K562 (cell line): ENCODE results near the gene CLIP1. TPM values are rescaled to one million over a fixed set of nuclear protein-coding genes. Genes with fewer than 3 reads are reported as not detected.

Source experiments
- ELF4 ChIP-seq: fragments of 450-650 bp; formaldehyde crosslinking; IDR thresholded peaks from 2 replicates; pipeline ENCODE4 v1.4.0; 2022; ENCODE audit warnings: missing genetic modification characterization
- FOXJ2 ChIP-seq: fragments of 200-800 bp; sonication (Bioruptor generic); IDR thresholded peaks from 2 replicates; pipeline ENCODE4 v1.6.1; 2016; ENCODE audit warnings: missing genetic modification characterization, missing compliant biosample characterization
- HMBOX1 ChIP-seq: sonication (generic); IDR thresholded peaks from 2 replicates; pipeline ENCODE4 v1.6.1; 2016
- KDM2B ChIP-seq: fragments of 250-450 bp; sonication (Bioruptor Pico); IDR thresholded peaks from 2 replicates; pipeline ENCODE4 v1.8.0; 2021; ENCODE audit warnings: mild to moderate bottlenecking, moderate library complexity
- MAFK ChIP-seq: IDR thresholded peaks from 2 replicates; pipeline ENCODE4 v1.6.1; 2011; ENCODE audit warnings: low read length, improper control_type of control experiment
- NBN ChIP-seq: fragments of 450-650 bp; IDR thresholded peaks from 2 replicates; pipeline ENCODE4 v1.6.1; 2016; ENCODE audit warnings: low read depth, mild to moderate bottlenecking
- POLR3G ChIP-seq: IDR thresholded peaks from 2 replicates; pipeline ENCODE4 v1.6.1; 2011; ENCODE audit not compliant: insufficient read length, insufficient replicate concordance; ENCODE audit errors: extremely low read depth
- RHOXF2B ChIP-seq: fragments of 250-450 bp; sonication (Bioruptor Pico); conservative IDR thresholded peaks from 2 replicates; pipeline ENCODE4 v1.5.1; 2021
- SIN3A ChIP-seq, 2 experiments: fragments of 150-350 bp in 1 of 2; IDR thresholded peaks; 2 replicates each; pipeline ENCODE4 v1.6.1; 2011 to 2016; ENCODE audit warnings: borderline replicate concordance in 2 of 2, low read depth in 2 of 2, low read length in 2 of 2, mild to moderate bottlenecking in 2 of 2, moderate library complexity in 2 of 2; ENCODE audit not compliant: control insufficient read depth in 1 of 2
- SMAD2 ChIP-seq: fragments of 150-350 bp; IDR thresholded peaks from 2 replicates; pipeline ENCODE4 v1.6.1; 2014; ENCODE audit warnings: low read depth, mild to moderate bottlenecking, low read length
- SMAD4 ChIP-seq: fragments of 250-450 bp; sonication (Bioruptor Pico); conservative IDR thresholded peaks from 2 replicates; pipeline ENCODE4 v1.8.0; 2021; ENCODE audit warnings: inconsistent platforms, mild to moderate bottlenecking, moderate library complexity
- TCF15 ChIP-seq: fragments of 250-450 bp; sonication (Bioruptor Pico); IDR thresholded peaks from 2 replicates; pipeline ENCODE4 v1.8.0; 2022; ENCODE audit warnings: moderate library complexity, mild to moderate bottlenecking, inconsistent platforms
- THRA ChIP-seq: fragments of 450-650 bp; IDR thresholded peaks from 2 replicates; pipeline ENCODE4 v1.6.1; 2017; ENCODE audit warnings: mild to moderate bottlenecking, moderate library complexity
- ZBTB34 ChIP-seq: fragments of 250-450 bp; sonication (Bioruptor Pico); IDR thresholded peaks from 2 replicates; pipeline ENCODE4 v1.8.0; 2021; ENCODE audit warnings: mild to moderate bottlenecking, moderate library complexity
- ZHX1 ChIP-seq: fragments of 150-350 bp; conservative IDR thresholded peaks from 2 replicates; pipeline ENCODE4 v1.6.1; 2014; ENCODE audit warnings: low read length
- ZNF395 ChIP-seq: fragments of 200-800 bp; sonication (Bioruptor generic); IDR thresholded peaks from 2 replicates; pipeline ENCODE4 v1.6.1; 2017; ENCODE audit warnings: missing genetic modification characterization, missing compliant biosample characterization
- ZNF512 ChIP-seq: IDR thresholded peaks from 2 replicates; pipeline ENCODE4 v1.6.1; 2016; ENCODE audit warnings: missing genetic modification characterization, missing compliant biosample characterization
- polyA plus RNA-seq, 8 experiments: library from polyadenylated mRNA; depleted of rRNA in 4 of 8; stranded (reverse) in 5 of 8; unstranded in 3 of 8; fragments of >200 nt; fragmentation: Nextera tagmentation in 2 of 8; fragmentation: Illumina TruSeq in 1 of 8; extraction: Ambion mirVana in 2 of 8; extraction: Trizol in 1 of 8; gene quantifications; 2 replicates each; pipeline versions ENCODE4 v1.2.1 to v1.2.3, GENCODE V29; 2011 to 2014; ENCODE audit warnings: inconsistent platforms in 1 of 8, missing spikeins in 1 of 8
- total RNA-seq, 7 experiments: library from RNA; depleted of rRNA in 6 of 7; stranded (reverse); fragments of >200 nt in 6 of 7; fragmentation: Illumina TruSeq in 2 of 7; extraction: Trizol in 2 of 7; gene quantifications; 2 replicates each; pipeline versions ENCODE4 v1.2.1 to v1.2.3, GENCODE V29; 2011 to 2021; ENCODE audit warnings: low replicate concordance in 1 of 7

The CLIP1 gene
- total and polyA plus RNA-seq, 9 of the 15 experiments (the other 6 are each of a cell fraction or from before 2014, with no cell fraction given): 5.8 to 33.9 (median 27.6) TPM

- TF ChIP-seq NBN (0 out of 2 replicates have a peak, but pooled peaks have one; percentile 37), HMBOX1 (no peak), POLR3G (no peak), ELF4 (CRISPR knock-in tag) (no peak), ZBTB34 (no peak), RHOXF2B (CRISPR knock-in tag) (no peak), ZNF512 (tag) (0 out of 2 replicates have a peak, but pooled peaks have one; percentile 16), ZHX1 (no peak), SMAD4 (CRISPR knock-in tag) (no peak; the same call in 1 of the 2 replicates), THRA (no peak), KDM2B (peak; percentile 57; the same call in 1 of the 2 replicates), SMAD2 (no peak), MAFK (peak; percentile 87), TCF15 (no peak), ZNF395 (CRISPR knock-in tag) (peak; percentile 85), FOXJ2 (tag) (no peak), SIN3A (IDR thresholded peaks at IDR 0.05; ENCODE audit: borderline replicate concordance in 2 of 2, control insufficient read depth in 1 of 2, low read depth in 2 of 2, low read length in 2 of 2) (no peak)
Measured at GRCh38 chr12:122399592-122400373, 22.7 kb downstream of the CLIP1 start (continued).
